ENCODE data around the gene TBC1D9. TPM values are rescaled to one million over a fixed set of nuclear protein-coding genes. Genes with fewer than 3 reads are reported as not detected.

Gene TBC1D9
- total and polyA plus RNA-seq, 10 of the 15 experiments (the other 5 are each of a cell fraction or from before 2014, with no cell fraction given) = 0.87 to 14.9 (median 7.1) TPM

DNA sequence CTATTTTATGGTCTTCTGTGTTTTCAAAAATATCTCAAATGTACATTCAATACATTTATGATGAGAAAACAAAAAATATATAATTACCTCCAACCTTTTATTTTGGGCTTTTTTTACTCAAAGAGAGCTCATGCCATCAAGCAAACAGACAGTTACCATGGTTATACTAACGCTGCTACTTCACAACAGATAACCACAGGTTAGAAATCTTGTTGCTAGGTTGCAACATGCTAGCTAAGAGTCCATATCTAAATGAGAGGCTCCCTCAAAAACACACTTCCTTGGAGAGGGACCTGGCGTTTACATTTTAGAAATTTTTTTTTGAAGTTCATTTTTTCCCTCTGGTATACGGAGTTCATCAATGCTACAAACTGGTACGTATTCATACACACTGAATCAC, 44.3 kb downstream of the TBC1D9 start (continued):
- TF ChIP-seq RELA (IDR thresholded peaks at IDR 0.05; ENCODE audit: borderline replicate concordance, partially characterized antibody) = no peak
- TF ChIP-seq CBX3 (IDR thresholded peaks at IDR 0.05; ENCODE audit: borderline replicate concordance, low read depth) = no peak
- no peak for TF ChIP-seq ZBED1 (IDR thresholded peaks at IDR 0.05; ENCODE audit: borderline replicate concordance)
- TF ChIP-seq FOXM1 (IDR thresholded peaks at IDR 0.05; ENCODE audit: low read depth, low read length) = no peak
- no peak for TF ChIP-seq IKZF1 (conservative IDR thresholded peaks at IDR 0.05)
- TF ChIP-seq, protein P1, sequence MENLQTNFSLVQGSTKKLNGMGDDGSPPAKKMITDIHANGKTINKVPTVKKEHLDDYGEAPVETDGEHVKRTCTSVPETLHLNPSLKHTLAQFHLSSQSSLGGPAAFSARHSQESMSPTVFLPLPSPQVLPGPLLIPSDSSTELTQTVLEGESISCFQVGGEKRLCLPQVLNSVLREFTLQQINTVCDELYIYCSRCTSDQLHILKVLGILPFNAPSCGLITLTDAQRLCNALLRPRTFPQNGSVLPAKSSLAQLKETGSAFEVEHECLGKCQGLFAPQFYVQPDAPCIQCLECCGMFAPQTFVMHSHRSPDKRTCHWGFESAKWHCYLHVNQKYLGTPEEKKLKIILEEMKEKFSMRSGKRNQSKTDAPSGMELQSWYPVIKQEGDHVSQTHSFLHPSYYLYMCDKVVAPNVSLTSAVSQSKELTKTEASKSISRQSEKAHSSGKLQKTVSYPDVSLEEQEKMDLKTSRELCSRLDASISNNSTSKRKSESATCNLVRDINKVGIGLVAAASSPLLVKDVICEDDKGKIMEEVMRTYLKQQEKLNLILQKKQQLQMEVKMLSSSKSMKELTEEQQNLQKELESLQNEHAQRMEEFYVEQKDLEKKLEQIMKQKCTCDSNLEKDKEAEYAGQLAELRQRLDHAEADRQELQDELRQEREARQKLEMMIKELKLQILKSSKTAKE (IDR thresholded peaks at IDR 0.05; ENCODE audit: low read depth, poor library complexity, severe bottlenecking) = no peak
- no peak for TF ChIP-seq HDAC6 (IDR thresholded peaks at IDR 0.05; ENCODE audit: unreplicated experiment)
- TF ChIP-seq NFYA (IDR thresholded peaks at IDR 0.05; ENCODE audit: borderline replicate concordance, low read depth, low read length) = no peak
- TF ChIP-seq GABPA (IDR thresholded peaks at IDR 0.05; ENCODE audit: low read depth) = no peak

GRCh38 chr4:140710908-140711622, 45.1 kb downstream of the TBC1D9 start:
- H3K27me3 ChIP-seq (replicated peaks in 1 of 2; ENCODE audit: control insufficient read depth in 2 of 2, insufficient read depth in 2 of 2, low read length in 1 of 2) = no peaks in the 10 kb centered on the region
- H2AFZ ChIP-seq (ENCODE audit: control insufficient read depth, low read depth, low read length) = no peak overlapping the region
- DNase-seq (ENCODE audit: low read depth, low spot score) (no peak), FAIRE-seq (no peak), ATAC-seq (no peak)
- ChIA-PET CTCF (interaction anchor here (1.2 kb wide), 2 partner anchors 9 to 32 kb away, joined by 4 read pairs; no protein-coding TSS in a partner anchor), RAD21 (ENCODE audit: unreplicated experiment) (interaction anchor here (1.7 kb wide), 1 partner anchor 9 kb away, joined by 5 read pairs; no protein-coding TSS in a partner anchor), POLR2A (interaction anchor here (0.5 kb wide), 1 partner anchor 70 kb away, joined by 5 read pairs; no protein-coding TSS in a partner anchor), SMC1A (ENCODE audit: uncharacterized antibody, unreplicated experiment) (interaction anchor here (0.6 to 1.6 kb wide), 2 partner anchors 8 to 433 kb away, joined by 3 to 5 read pairs; no protein-coding TSS in a partner anchor)
- WGBS (ENCODE audit: insufficient coverage, insufficient replicate concordance, low lambda C conversion rate, missing lambda C conversion rate) = 48% methylated on average over 11 of the region's 11 CpGs
- no peaks in the 10 kb centered on the region for H4K20me1 ChIP-seq (ENCODE audit: control insufficient read depth, insufficient read depth)
- intact Hi-C loops (cut with micrococcal nuclease; ENCODE audit: unreplicated experiment) = no loop called here
- H3K9ac ChIP-seq (ENCODE audit: control insufficient read depth, insufficient read depth, low read length) = no peak overlapping the region
- no peak overlapping the region for H3K4me3 ChIP-seq
- no peaks in the 10 kb centered on the region; the same call in 2 of the 3 replicates for H3K9me3 ChIP-seq (replicated peaks; ENCODE audit: control insufficient read depth, insufficient read depth, low read length)
- no peaks in the 10 kb centered on the region for H3K4me1 ChIP-seq (ENCODE audit: control insufficient read depth, insufficient read depth, low read length)
- no peaks in the 10 kb centered on the region for H3K79me2 ChIP-seq (ENCODE audit: control insufficient read depth, insufficient read depth, low read length)
- in situ Hi-C loops (cut with MboI) = no loop called here
- no TSS peak for BruUV-seq (replicated peaks)
- H3K27ac ChIP-seq (ENCODE audit: control insufficient read depth, insufficient read depth) = no peak overlapping the region
- H3K4me2 ChIP-seq (ENCODE audit: control insufficient read depth, insufficient read depth) = no peak overlapping the region
- no peaks in the 10 kb centered on the region for H3K36me3 ChIP-seq (ENCODE audit: control insufficient read depth in 2 of 2, insufficient read depth in 2 of 2, low read length in 1 of 2)
- TF ChIP-seq CBX5 (IDR thresholded peaks at IDR 0.05; ENCODE audit: low read depth) (no peak), CBX3 (IDR thresholded peaks at IDR 0.05; ENCODE audit: borderline replicate concordance, low read depth) (no peak), CUX1 (IDR thresholded peaks at IDR 0.05; ENCODE audit: insufficient replicate concordance, low read depth, low read length) (no peak), SMAD1 (IDR thresholded peaks at IDR 0.05; ENCODE audit: low read depth, partially characterized antibody) (no peak), HDAC6 (IDR thresholded peaks at IDR 0.05; ENCODE audit: unreplicated experiment) (no peak)
- TF ChIP-seq, protein P2, sequence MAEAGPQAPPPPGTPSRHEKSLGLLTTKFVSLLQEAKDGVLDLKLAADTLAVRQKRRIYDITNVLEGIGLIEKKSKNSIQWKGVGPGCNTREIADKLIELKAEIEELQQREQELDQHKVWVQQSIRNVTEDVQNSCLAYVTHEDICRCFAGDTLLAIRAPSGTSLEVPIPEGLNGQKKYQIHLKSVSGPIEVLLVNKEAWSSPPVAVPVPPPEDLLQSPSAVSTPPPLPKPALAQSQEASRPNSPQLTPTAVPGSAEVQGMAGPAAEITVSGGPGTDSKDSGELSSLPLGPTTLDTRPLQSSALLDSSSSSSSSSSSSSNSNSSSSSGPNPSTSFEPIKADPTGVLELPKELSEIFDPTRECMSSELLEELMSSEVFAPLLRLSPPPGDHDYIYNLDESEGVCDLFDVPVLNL (IDR thresholded peaks at IDR 0.05; ENCODE audit: low read depth, low read length) = no peak
